GM12878 (cell line): ENCODE results near the gene PDE3B. TPM values are rescaled to one million over a fixed set of nuclear protein-coding genes. Genes with fewer than 3 reads are reported as not detected.

Experiments
- IRF4 ChIP-seq: IDR thresholded peaks from 2 replicates; pipeline ENCODE4 v1.6.1; 2011; ENCODE audit warnings: low read depth, low read length
- JUND ChIP-seq: IDR thresholded peaks from 2 replicates; pipeline ENCODE4 v1.6.1; 2012; ENCODE audit warnings: low read depth, mild to moderate bottlenecking, low read length, improper control_type of control experiment, moderate library complexity
- SIX5 ChIP-seq: IDR thresholded peaks from 2 replicates; pipeline ENCODE4 v1.6.1; 2011; ENCODE audit warnings: mild to moderate bottlenecking, low read depth, low read length, moderate library complexity; ENCODE audit not compliant: severe bottlenecking
- SMAD1 ChIP-seq: fragments of 450-650 bp; IDR thresholded peaks from 2 replicates; pipeline ENCODE4 v1.6.1; 2018; ENCODE audit warnings: mild to moderate bottlenecking, low read depth; ENCODE audit not compliant: partially characterized antibody
- TCF12 ChIP-seq: IDR thresholded peaks from 2 replicates; pipeline ENCODE4 v1.6.1; 2011; ENCODE audit warnings: low read depth, mild to moderate bottlenecking, low read length
- WRNIP1 ChIP-seq: IDR thresholded peaks from 2 replicates; pipeline ENCODE4 v1.6.1; 2011; ENCODE audit warnings: low read depth, low read length, improper control_type of control experiment, borderline replicate concordance
- ZBED1 ChIP-seq: IDR thresholded peaks from 2 replicates; pipeline ENCODE4 v1.6.1; 2016; ENCODE audit warnings: borderline replicate concordance
- polyA plus RNA-seq, 11 experiments: library from polyadenylated mRNA; depleted of rRNA in 4 of 11; unstranded in 6 of 11; stranded (reverse) in 5 of 11; fragments of >200 nt; fragmentation: Nextera tagmentation in 4 of 11; fragmentation: Illumina TruSeq in 1 of 11; extraction: Ambion mirVana in 4 of 11; extraction: Trizol in 1 of 11; gene quantifications; 1 replicate in 1 of 11; 2 replicates in 10 of 11; pipeline versions ENCODE4 v1.2.1 to v1.2.3, GENCODE V29; 2011 to 2016; ENCODE audit warnings: inconsistent platforms in 2 of 11, missing spikeins in 2 of 11, low read depth in 1 of 11
- total RNA-seq, 4 experiments: library from RNA; depleted of rRNA in 3 of 4; stranded (reverse); fragments of >200 nt in 3 of 4; fragmentation: Illumina TruSeq in 1 of 4; extraction: Trizol in 1 of 4; gene quantifications; 2 replicates each; pipeline versions ENCODE4 v1.2.1 to v1.2.3, GENCODE V29; 2013 to 2021
- TF ChIP-seq, protein P1 (sequence below): IDR thresholded peaks from 2 replicates; pipeline ENCODE4 v1.6.1; 2011; ENCODE audit warnings: borderline replicate concordance, low read depth, mild to moderate bottlenecking, moderate library complexity, low read length; ENCODE audit not compliant: insufficient read depth, poor library complexity, severe bottlenecking
- TF ChIP-seq, protein P2 (sequence below): IDR thresholded peaks from 2 replicates; pipeline ENCODE4 v1.6.1; 2012; ENCODE audit warnings: improper control_type of control experiment, low read depth, low read length; ENCODE audit not compliant: insufficient replicate concordance

Gene PDE3B
- total and polyA plus RNA-seq, 10 of the 15 experiments (the other 5 are each of a cell fraction or from before 2014, with no cell fraction given): 0.04 to 3.1 (median 1.9) TPM

DNA sequence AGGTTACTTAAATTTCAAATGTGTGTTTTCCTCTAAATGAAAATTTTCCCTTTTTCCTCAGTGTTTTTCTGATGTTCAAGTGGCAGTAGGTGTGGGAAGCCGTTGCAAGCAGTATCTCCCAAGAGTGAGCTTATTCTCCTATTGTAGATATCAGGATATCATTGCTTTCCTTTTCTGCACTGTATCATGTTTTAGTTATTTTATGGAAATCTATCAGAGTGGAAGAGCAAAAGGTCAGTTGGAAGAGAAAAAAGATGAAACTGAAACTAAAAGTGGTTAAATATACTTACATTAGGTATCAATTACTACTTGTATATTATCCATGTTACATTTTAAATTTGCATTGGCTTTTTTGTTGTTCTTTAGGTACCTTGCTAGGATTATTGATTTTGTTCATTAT, 57.0 kb downstream of the PDE3B start (continued):
- TF ChIP-seq, protein P1, sequence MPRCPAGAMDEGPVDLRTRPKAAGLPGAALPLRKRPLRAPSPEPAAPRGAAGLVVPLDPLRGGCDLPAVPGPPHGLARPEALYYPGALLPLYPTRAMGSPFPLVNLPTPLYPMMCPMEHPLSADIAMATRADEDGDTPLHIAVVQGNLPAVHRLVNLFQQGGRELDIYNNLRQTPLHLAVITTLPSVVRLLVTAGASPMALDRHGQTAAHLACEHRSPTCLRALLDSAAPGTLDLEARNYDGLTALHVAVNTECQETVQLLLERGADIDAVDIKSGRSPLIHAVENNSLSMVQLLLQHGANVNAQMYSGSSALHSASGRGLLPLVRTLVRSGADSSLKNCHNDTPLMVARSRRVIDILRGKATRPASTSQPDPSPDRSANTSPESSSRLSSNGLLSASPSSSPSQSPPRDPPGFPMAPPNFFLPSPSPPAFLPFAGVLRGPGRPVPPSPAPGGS: no peak
- TF ChIP-seq, protein P2, sequence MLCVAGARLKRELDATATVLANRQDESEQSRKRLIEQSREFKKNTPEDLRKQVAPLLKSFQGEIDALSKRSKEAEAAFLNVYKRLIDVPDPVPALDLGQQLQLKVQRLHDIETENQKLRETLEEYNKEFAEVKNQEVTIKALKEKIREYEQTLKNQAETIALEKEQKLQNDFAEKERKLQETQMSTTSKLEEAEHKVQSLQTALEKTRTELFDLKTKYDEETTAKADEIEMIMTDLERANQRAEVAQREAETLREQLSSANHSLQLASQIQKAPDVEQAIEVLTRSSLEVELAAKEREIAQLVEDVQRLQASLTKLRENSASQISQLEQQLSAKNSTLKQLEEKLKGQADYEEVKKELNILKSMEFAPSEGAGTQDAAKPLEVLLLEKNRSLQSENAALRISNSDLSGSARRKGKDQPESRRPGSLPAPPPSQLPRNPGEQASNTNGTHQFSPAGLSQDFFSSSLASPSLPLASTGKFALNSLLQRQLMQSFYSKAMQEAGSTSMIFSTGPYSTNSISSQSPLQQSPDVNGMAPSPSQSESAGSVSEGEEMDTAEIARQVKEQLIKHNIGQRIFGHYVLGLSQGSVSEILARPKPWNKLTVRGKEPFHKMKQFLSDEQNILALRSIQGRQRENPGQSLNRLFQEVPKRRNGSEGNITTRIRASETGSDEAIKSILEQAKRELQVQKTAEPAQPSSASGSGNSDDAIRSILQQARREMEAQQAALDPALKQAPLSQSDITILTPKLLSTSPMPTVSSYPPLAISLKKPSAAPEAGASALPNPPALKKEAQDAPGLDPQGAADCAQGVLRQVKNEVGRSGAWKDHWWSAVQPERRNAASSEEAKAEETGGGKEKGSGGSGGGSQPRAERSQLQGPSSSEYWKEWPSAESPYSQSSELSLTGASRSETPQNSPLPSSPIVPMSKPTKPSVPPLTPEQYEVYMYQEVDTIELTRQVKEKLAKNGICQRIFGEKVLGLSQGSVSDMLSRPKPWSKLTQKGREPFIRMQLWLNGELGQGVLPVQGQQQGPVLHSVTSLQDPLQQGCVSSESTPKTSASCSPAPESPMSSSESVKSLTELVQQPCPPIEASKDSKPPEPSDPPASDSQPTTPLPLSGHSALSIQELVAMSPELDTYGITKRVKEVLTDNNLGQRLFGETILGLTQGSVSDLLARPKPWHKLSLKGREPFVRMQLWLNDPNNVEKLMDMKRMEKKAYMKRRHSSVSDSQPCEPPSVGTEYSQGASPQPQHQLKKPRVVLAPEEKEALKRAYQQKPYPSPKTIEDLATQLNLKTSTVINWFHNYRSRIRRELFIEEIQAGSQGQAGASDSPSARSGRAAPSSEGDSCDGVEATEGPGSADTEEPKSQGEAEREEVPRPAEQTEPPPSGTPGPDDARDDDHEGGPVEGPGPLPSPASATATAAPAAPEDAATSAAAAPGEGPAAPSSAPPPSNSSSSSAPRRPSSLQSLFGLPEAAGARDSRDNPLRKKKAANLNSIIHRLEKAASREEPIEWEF: no peak
- TF ChIP-seq IRF4 (no peak), WRNIP1 (no peak), SIX5 (no peak), SMAD1 (no peak), JUND (no peak), TCF12 (no peak), ZBED1 (no peak)
